Activated naive CD8-positive, alpha-beta T cell treated with anti-CD3 and anti-CD28 coated beads for 36 hours (primary cell): ENCODE measurements around the gene METRN. TPM values are rescaled to one million over a fixed set of nuclear protein-coding genes. Genes with fewer than 3 reads are reported as not detected.

ENCODE experiments used
- DNase-seq: peaks from one replicate; pipeline ENCODE4 v3.0.0; 2021
- H3K27ac Mint-ChIP-seq: one replicate; pipeline ENCODE4 v1.8.0; 2022; ENCODE audit warnings: mild to moderate bottlenecking, moderate library complexity, mixed read lengths
- H3K27me3 Mint-ChIP-seq: one replicate; pipeline ENCODE4 v1.8.0; 2022; ENCODE audit warnings: mild to moderate bottlenecking, mixed read lengths
- H3K36me3 Mint-ChIP-seq: one replicate; pipeline ENCODE4 v1.8.0; 2021; ENCODE audit warnings: mild to moderate bottlenecking, mixed read lengths
- H3K4me1 Mint-ChIP-seq: one replicate; pipeline ENCODE4 v1.8.0; 2021; ENCODE audit warnings: mixed read lengths
- H3K4me3 Mint-ChIP-seq: one replicate; pipeline ENCODE4 v1.8.0; 2022; ENCODE audit warnings: mild to moderate bottlenecking, moderate library complexity, mixed read lengths
- H3K9me3 Mint-ChIP-seq: one replicate; pipeline ENCODE4 v1.8.0; 2022; ENCODE audit warnings: mixed read lengths
- total RNA-seq, 2 experiments: library from RNA; stranded (reverse); gene quantifications; one replicate each; pipeline ENCODE4 v1.2.3, GENCODE V29; 2021

Gene METRN
- 10 to 100 TPM; 22.3 to 25.3 TPM for total RNA-seq

- Mint-ChIP-seq H3K4me1 (peaks cover 15% of the 10 kb centered on the region), H3K9me3 (no peaks in the 10 kb centered on the region), H3K27ac (no peak within 1 kb of the TSS), H3K4me3 (peak within 1 kb of the TSS; percentile 72), H3K36me3 (no peaks in the 10 kb centered on the region), H3K27me3 (peaks cover 24% of the 10 kb centered on the region)
- DNase-seq = peak; percentile 96
These were observed at the start of gene METRN for GRCh38 chr16:714558-715476. Gene METRN (plus strand): TSS chr16:715118. CDS start chr16:715290, 172 bp downstream.

- Mint-ChIP-seq H3K27me3 (no peaks in the 10 kb centered on the region), H3K27ac (no peak overlapping the region), H3K4me1 (peaks cover 3% of the 10 kb centered on the region), H3K9me3 (no peaks in the 10 kb centered on the region), H3K36me3 (peaks cover 10% of the 10 kb centered on the region), H3K4me3 (no peak overlapping the region)
- no peak for DNase-seq
These were observed 48.3 kb upstream of the METRN start for GRCh38 chr16:666572-666971.

- peak overlapping the region; percentile 58 for H3K27ac Mint-ChIP-seq
- H3K36me3 Mint-ChIP-seq = peaks cover 10% of the 10 kb centered on the region
- DNase-seq = no peak
- peak overlapping the region; percentile 80 for H3K4me3 Mint-ChIP-seq
- peaks cover 3% of the 10 kb centered on the region for H3K4me1 Mint-ChIP-seq
- H3K27me3 Mint-ChIP-seq = no peaks in the 10 kb centered on the region
- no peaks in the 10 kb centered on the region for H3K9me3 Mint-ChIP-seq
These were observed 47.7 kb upstream of the METRN start for GRCh38 chr16:667113-667779.

GRCh38 chr16:667780-668518 is 47.0 kb upstream of the METRN start, which contains the start of gene RHOT2:
Gene RHOT2 (plus strand): TSS chr16:668132. CDS start chr16:668200, 68 bp downstream.
- Mint-ChIP-seq H3K4me1 (peaks cover 3% of the 10 kb centered on the region), H3K36me3 (peaks cover 8% of the 10 kb centered on the region), H3K9me3 (no peaks in the 10 kb centered on the region), H3K27me3 (no peaks in the 10 kb centered on the region), H3K27ac (peak within 1 kb of the TSS; percentile 78), H3K4me3 (peak within 1 kb of the TSS; percentile 82)
- DNase-seq = peak; percentile 98

- Mint-ChIP-seq H3K36me3 (peaks cover 7% of the 10 kb centered on the region), H3K4me3 (peak overlapping the region; percentile 82), H3K27ac (peak overlapping the region; percentile 54), H3K9me3 (no peaks in the 10 kb centered on the region), H3K4me1 (peaks cover 3% of the 10 kb centered on the region), H3K27me3 (no peaks in the 10 kb centered on the region)
- DNase-seq = no peak
These were observed 46.3 kb upstream of the METRN start for GRCh38 chr16:668519-669171.

GRCh38 chr16:669666-670065 is 45.3 kb upstream of the METRN start:
- no peaks in the 10 kb centered on the region for H3K9me3 Mint-ChIP-seq
- peaks cover 7% of the 10 kb centered on the region for H3K36me3 Mint-ChIP-seq
- H3K27me3 Mint-ChIP-seq = no peaks in the 10 kb centered on the region
- peak overlapping the region; percentile 42 for H3K4me3 Mint-ChIP-seq
- no peak overlapping the region for H3K27ac Mint-ChIP-seq
- DNase-seq = no peak
- peaks cover 3% of the 10 kb centered on the region for H3K4me1 Mint-ChIP-seq

GRCh38 chr16:670485-671352 is 44.2 kb upstream of the METRN start:
- no peak overlapping the region for H3K4me3 Mint-ChIP-seq
- peaks cover 7% of the 10 kb centered on the region for H3K36me3 Mint-ChIP-seq
- no peaks in the 10 kb centered on the region for H3K27me3 Mint-ChIP-seq
- no peak overlapping the region for H3K27ac Mint-ChIP-seq
- H3K9me3 Mint-ChIP-seq = no peaks in the 10 kb centered on the region
- peaks cover 5% of the 10 kb centered on the region for H3K4me1 Mint-ChIP-seq
- DNase-seq = no peak

- H3K27me3 Mint-ChIP-seq = no peaks in the 10 kb centered on the region
- no peaks in the 10 kb centered on the region for H3K9me3 Mint-ChIP-seq
- DNase-seq = no peak
- H3K4me3 Mint-ChIP-seq = no peak overlapping the region
- peaks cover 7% of the 10 kb centered on the region for H3K36me3 Mint-ChIP-seq
- H3K27ac Mint-ChIP-seq = no peak overlapping the region
- peaks cover 5% of the 10 kb centered on the region for H3K4me1 Mint-ChIP-seq
These were observed 43.4 kb upstream of the METRN start for GRCh38 chr16:671353-672131.

GRCh38 chr16:672371-672770 is 42.5 kb upstream of the METRN start:
- peaks cover 7% of the 10 kb centered on the region for H3K36me3 Mint-ChIP-seq
- H3K9me3 Mint-ChIP-seq = no peaks in the 10 kb centered on the region
- H3K27me3 Mint-ChIP-seq = no peaks in the 10 kb centered on the region
- H3K4me3 Mint-ChIP-seq = no peak overlapping the region
- peaks cover 5% of the 10 kb centered on the region for H3K4me1 Mint-ChIP-seq
- H3K27ac Mint-ChIP-seq = no peak overlapping the region
- no peak for DNase-seq

GRCh38 chr16:672851-673250 is 42.1 kb upstream of the METRN start:
- peaks cover 2% of the 10 kb centered on the region for H3K4me1 Mint-ChIP-seq
- no peaks in the 10 kb centered on the region for H3K27me3 Mint-ChIP-seq
- no peak for DNase-seq
- H3K27ac Mint-ChIP-seq = no peak overlapping the region
- H3K4me3 Mint-ChIP-seq = no peak overlapping the region
- H3K9me3 Mint-ChIP-seq = no peaks in the 10 kb centered on the region
- peaks cover 7% of the 10 kb centered on the region for H3K36me3 Mint-ChIP-seq

GRCh38 chr16:673399-673991 is 41.4 kb upstream of the METRN start:
- Mint-ChIP-seq H3K4me1 (peaks cover 2% of the 10 kb centered on the region), H3K9me3 (no peaks in the 10 kb centered on the region), H3K27me3 (no peaks in the 10 kb centered on the region), H3K4me3 (no peak overlapping the region), H3K36me3 (peaks cover 5% of the 10 kb centered on the region), H3K27ac (no peak overlapping the region)
- DNase-seq = no peak

- H3K27ac Mint-ChIP-seq = no peak overlapping the region
- no peaks in the 10 kb centered on the region for H3K27me3 Mint-ChIP-seq
- H3K4me3 Mint-ChIP-seq = no peak overlapping the region
- no peak for DNase-seq
- H3K9me3 Mint-ChIP-seq = no peaks in the 10 kb centered on the region
- H3K4me1 Mint-ChIP-seq = peaks cover 4% of the 10 kb centered on the region
- H3K36me3 Mint-ChIP-seq = peaks cover 5% of the 10 kb centered on the region
These were observed 40.6 kb upstream of the METRN start for GRCh38 chr16:674214-674881.
